HEK293 (cell line): ENCODE measurements around the gene SPRR3.

Source experiments
- HOXA7 ChIP-seq: sonication (generic); formaldehyde crosslinking; IDR thresholded peaks from 2 replicates; pipeline ENCODE4 v1.8.1; 2022; ENCODE audit warnings: missing genetic modification reagents, borderline replicate concordance
- KLF10 ChIP-seq: fragments of 450-650 bp; IDR thresholded peaks from 2 replicates; pipeline ENCODE4 v1.5.1; 2018; ENCODE audit warnings: missing biosample characterization, mild to moderate bottlenecking, missing genetic modification characterization
- YY1 ChIP-seq: fragments of 450-650 bp; formaldehyde crosslinking; IDR thresholded peaks from 2 replicates; pipeline ENCODE4 v1.5.1; 2018; ENCODE audit warnings: missing biosample characterization, missing genetic modification characterization
- ZNF423 ChIP-seq: fragments of 450-650 bp; formaldehyde crosslinking; IDR thresholded peaks from 2 replicates; pipeline ENCODE4 v1.5.1; 2016; ENCODE audit warnings: missing biosample characterization, missing genetic modification characterization

DNA sequence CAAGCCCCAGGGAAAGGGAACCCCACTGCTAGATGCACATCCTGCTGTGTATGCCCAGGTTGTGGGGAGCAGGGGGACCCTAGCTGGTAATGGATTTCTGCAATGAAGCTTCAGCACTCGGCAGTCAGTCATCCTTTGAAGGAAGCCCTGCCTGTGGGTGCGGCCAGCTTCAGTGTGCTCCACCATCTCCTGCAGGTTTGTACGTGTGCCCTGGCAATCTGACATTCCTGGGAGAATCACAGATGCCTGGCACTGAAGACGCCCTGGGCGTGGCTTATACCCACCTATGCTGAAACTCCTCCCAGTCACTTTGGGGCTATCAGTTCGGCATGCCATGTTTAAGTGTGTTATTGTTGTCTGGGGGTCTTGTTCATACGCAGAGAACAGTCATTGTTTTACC lies 47.8 kb upstream of the SPRR3 start:
- no peak for TF ChIP-seq HOXA7 (CRISPR knock-in tag)
- no peak for TF ChIP-seq ZNF423 (tag by site-specific recombination)
- no peak for TF ChIP-seq KLF10 (tag by site-specific recombination)
- TF ChIP-seq YY1 (tag by site-specific recombination), result no peak
